ENCODE results near the gene KREMEN2. TPM values are rescaled to one million over a fixed set of nuclear protein-coding genes. Genes with fewer than 3 reads are reported as not detected.

Gene KREMEN2
- total RNA-seq, 1 donor from 2014 or later = not detected

DNA sequence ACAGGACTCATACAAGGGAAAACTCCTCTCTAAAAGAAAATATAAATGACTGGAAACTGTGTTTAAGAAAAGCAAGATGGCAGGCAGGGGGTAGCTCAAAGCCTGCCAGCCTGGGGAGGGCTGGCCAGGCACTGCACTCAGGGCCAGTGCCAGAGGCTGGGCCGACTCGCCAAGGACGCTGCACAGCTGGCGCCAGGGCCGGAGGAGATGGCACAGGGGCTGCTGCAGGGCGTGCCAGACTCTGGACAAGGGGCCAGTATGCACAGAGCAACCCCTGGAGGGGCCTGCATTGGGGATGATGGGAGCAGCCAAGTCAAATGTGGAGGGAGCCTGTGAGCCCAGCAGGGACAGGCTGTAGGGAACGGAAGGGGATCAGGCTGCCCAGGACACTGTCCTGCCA is 12.1 kb downstream of the KREMEN2 start:
- intact Hi-C loops (cut with micrococcal nuclease) = no loop called here

DNA sequence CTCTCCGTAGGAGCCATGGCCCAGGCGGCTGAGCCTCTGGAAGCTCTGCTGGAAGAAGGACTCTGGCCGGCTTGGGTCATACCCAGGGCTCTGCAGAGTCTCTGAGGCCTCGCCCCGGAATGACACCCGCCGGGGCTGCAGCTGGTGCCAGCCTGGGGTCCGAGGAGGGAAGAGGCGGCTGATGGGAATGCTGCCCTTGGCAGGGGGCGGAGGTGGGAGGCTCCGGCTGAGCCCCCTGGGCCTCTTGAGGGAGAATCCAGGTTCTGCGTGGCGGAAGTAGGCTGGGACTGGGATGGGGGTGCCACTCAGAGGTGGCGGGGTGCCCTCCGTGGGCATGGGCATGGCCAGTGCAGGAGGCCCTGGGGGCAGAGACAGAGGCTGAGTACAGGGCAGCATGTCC is 12.6 kb downstream of the KREMEN2 start:
- intact Hi-C loops (cut with micrococcal nuclease) = no loop called here

DNA sequence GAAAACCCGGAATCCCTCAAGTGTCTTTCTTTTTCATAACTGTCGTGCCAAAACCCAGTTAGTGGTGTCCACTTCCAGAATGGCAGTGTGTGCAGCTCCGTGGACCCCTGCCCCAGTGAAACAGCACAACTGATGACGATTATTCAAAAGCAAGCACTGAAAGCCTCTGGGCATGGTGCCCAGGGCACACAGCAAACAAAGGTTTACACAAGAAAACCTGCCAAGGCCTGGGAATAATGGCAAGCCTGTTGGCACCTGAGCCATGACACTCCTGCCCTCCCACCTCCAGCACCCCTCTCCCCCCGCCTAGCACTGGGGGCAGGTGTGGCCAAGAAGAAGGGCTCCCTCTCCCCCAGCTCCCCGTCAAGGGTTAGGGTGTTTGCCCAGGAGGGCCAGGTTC is 13.4 kb downstream of the KREMEN2 start:
- intact Hi-C loops (cut with micrococcal nuclease) = no loop called here

DNA sequence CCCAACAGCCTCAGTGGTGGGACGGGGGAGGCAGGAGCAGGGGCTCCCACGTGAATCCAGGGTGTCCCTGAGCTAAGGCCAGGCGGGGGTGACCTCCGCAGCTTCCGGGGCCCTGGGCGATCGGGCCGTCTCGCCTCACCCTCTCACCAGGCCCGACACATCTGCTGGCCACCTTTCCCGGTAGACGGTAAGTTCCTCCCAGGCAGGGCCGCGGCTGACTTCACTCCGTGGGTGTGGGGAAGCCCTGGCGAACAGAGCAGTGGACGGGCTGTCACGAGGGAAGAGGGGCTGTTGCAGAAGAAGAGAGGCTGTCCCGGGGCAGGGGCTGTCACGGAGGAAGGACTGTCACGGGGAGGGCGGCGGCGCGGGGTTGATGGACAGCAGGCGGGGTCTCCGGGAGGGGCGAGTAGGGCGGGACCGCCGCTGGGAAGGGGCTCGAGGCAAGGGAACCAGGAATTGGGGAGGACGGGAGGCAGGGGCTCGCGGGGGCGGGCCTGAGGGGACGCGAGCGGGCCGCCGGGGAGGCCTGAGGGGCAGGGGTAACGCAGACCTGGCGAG is 15.7 kb downstream of the KREMEN2 start:
- intact Hi-C loops (cut with micrococcal nuclease) = loop anchor here (1.0 kb wide), 3 partner anchors 10 to 68 kb away; partner anchors contain the start of genes FLYWCH1, PAQR4 and THOC6

DNA sequence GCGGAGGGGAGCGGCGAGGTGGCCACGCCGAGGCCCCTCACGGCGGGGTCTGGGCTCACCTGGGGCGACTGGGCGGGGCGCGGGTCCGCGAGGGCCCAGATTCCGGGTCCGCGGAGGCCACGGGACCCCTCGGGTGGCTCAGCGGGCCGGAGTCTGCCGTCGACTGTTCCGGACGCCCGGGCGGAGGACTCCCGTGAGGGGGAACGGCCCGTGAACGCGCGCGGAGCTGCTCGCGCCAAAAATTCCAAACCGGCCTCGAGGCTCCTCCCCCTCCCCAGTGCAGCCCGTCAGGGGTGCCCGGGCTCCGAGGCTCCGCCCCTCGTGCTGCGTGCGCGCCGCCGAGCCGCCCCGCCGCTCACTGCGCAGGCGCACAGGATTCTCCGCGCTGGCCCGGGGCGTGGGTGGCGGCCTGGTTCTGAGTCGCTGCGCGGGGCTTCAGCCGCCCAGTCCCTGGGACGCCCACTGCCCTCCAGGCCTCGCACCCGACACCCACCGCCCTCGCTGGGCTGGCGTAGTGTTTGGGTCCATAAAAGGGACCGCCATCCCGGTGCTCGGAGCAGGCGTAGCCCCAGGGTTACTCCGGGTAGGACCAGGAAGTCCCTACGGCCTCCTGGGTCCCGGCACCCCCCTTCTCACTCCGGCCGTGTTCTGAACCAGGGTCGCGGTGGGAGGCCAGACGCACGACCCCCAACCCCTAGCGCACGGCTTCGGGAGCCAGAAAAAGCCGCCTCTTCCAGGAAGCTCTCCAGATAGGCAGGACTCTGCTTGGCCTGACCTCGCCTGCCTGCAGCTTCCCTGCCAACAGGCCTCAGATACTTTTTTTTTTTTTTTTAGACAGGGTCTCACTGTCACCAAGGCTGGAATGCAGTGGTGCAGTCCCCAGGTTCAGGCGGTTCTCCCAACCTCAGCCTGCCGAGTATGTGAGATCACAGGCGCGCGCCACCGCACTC is 16.4 kb downstream of the KREMEN2 start, which contains the start of gene PKMYT1:
TSS of gene PKMYT1 (minus strand) at position 220 of the 950 bp plus-strand sequence. CDS start 789 bp downstream, outside the sequence.
- intact Hi-C loops (cut with micrococcal nuclease) = loop anchor here (1.0 kb wide), 3 partner anchors 11 to 69 kb away; partner anchors contain the start of genes FLYWCH1, PAQR4 and THOC6

DNA sequence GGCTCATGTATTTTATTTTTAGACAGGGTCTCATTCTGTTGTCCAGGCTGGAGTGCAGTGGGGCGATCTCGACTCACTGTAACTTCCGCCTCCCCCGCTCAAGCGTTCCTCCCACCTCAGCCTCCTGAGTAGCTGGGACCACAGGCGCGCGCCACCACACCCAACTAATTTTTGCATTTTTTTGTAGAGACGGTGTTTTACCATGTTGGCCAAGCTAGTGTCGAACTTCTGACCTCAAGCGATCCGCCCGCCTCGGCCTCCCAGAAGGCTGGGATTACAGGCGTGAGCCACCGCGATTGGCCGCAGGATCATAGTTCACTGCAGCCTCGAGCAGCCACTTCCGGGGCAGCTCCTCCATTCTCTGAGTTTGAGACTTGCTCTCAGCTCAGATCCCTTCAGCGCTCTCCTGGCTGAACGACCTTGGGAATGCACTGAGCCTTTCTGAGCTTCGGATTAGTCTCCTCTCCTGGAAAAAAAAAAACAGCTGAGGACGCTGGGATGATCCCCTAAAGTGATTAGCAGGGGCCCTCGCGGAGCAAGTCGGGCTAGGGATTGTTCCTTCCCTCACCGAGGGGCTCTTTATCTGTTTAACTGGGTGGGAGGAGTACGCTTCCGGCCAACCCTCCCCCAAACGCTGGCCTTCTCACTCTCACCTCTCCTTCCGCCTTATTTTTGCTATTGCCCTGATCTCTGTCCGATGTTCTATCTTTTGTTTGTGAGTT is 17.3 kb downstream of the KREMEN2 start:
- intact Hi-C loops (cut with micrococcal nuclease) = no loop called here

DNA sequence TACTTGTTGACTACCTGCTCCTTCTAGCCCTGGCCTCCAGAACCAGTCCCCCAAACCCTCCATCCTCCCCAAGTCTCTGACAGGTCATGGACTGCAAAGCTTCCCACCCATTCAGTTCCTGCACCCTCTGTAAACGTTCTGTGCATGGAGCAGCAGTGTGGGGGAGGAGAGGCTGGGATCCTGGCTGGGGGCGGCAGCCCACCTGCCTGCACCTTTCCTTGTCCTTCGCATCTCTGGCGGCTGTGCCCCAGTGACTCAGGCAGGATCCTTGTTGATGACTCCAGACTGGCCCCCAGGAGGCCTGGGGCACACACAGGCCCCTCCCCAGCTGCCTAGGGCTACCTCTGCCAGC is 17.8 kb downstream of the KREMEN2 start:
- intact Hi-C loops (cut with micrococcal nuclease) = no loop called here

DNA sequence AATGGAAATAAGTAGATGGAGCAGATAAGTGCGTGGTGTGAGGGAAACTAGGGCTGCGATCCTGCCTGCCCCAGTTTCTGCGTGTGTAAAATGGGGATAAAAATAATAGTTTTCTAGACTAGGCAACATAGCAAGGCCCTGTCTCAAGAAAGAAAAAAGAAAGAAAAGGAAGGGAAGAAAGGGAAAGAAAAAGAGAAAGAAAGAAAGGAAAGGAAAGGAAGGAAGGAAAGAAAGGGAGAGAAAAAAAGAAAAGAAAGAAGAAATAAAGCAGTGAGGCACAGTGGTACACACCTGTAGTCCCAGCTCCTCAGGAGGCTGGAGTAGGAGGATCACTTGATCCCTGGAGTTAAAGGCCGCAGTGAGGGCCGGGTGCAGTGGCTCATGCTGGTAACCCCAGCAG is 18.3 kb downstream of the KREMEN2 start:
- intact Hi-C loops (cut with micrococcal nuclease) = no loop called here

DNA sequence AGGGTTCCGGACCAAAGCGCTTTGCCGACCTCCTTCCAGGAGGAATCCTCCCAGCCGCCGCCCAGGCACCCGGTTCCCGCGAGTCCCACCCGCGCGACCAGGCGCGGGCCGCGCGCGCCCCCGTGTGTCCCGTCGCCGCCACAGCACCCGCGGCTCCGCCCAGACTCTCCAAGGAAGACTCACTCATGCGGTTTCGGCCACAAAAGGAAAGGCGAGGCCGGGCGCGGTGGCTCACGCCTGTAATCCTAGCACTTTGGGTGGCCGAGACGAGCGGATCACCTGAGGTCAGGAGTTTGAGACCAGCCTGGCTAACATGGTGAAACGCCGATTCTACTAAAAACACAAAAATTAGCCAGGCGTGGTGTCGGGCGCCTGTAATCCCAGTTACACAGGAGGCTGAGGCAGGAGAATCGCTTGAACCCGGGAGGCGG is 19.6 kb downstream of the KREMEN2 start:
- intact Hi-C loops (cut with micrococcal nuclease) = loop anchor here (2.0 kb wide), 1 partner anchor 19 kb away; no protein-coding TSS in a partner anchor

DNA sequence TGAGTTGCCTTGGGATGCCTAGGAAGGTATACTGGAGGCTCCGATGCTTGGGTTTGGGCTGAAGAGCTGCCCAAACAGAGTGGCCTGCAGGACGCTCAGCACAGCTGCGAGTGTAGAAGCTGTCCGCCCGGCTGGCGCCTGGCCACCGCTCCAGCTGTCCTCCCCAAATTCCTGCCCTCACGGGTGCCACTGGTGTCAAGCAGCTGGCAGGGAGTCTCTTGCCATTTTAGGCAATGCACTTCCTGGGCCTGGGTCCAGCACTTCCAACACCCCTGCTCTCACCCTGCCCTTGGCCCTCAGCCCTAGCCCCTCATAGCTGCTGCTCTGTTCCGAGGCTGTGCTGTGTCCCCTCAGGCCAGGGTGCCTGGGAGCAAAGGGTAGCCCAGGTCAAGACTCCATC is 21.4 kb downstream of the KREMEN2 start:
- intact Hi-C loops (cut with micrococcal nuclease) = loop anchor here (2.0 kb wide), 1 partner anchor 17 kb away; no protein-coding TSS in a partner anchor

DNA sequence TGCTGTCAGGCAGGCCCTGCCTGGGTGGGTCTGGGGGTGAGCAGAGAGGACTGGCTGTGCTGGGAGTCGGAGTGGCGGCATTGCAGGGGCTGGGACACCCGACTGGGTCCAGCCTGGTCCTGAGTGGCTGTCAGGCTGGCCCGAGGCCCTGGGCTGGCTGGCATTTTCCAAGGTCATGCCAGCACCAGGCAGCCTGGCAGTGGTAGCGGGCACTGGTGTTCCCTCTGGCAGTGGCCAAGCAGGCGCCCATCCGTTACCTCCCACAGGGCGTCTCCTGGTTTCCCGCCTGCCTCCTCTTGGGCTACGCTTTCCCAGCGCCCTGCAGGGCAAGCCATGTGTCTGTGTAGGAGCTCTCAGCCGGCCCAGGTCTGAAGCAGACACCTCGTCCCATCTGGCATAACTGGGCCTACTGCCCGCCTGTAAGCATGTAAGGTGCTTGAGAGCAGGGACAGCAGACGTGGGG is 21.8 kb downstream of the KREMEN2 start:
- intact Hi-C loops (cut with micrococcal nuclease) = loop anchor here (2.0 kb wide), 1 partner anchor 17 kb away; no protein-coding TSS in a partner anchor

DNA sequence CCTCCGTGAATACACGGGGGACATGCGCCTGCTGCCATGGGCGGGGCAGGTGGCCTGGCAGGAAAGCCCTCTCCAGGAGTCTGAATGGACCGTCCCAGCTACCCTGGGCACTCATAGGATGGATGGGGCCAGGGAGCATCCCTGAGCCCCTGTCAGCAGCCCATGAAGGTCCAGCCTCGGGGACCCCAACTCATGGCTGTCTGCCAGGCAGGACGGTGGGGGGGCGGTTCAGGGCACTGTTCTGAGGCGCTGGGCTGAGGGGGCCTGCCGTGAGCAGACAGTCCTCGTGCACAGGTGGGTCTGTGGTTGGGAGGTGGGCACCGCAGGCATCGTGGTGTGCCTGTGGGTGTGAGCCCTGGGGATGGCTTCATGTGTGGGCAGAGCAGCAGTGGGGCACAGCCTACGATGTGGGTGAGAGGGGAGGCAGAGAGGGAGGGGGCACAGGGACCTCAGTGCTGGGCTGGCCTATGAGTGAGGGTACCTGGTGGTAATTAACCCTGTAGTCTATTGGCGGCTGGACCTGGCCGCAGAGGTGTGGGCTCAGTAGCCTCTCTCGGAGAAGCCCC is 22.6 kb downstream of the KREMEN2 start:
- intact Hi-C loops (cut with micrococcal nuclease) = no loop called here

DNA sequence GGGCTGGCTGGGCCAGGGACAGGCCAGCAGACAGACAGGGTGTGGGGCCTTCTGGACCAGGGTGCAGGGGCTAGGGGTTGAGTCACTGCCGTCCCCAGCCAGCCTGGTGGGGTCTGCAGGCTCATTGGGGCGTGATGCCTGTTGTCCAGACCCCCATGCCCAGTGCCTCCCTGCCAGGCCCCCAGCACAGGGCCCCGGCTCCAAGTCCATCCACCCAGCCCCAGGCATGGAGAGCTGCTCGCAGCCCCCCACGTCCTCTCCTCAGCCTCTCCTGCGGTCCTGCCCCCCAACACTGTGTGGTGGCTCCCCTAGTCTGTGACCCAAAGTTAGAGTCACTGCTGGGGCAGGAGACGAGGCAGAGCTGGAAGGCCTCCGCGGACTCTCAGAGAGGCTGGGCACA is 23.2 kb downstream of the KREMEN2 start:
- intact Hi-C loops (cut with micrococcal nuclease) = no loop called here

DNA sequence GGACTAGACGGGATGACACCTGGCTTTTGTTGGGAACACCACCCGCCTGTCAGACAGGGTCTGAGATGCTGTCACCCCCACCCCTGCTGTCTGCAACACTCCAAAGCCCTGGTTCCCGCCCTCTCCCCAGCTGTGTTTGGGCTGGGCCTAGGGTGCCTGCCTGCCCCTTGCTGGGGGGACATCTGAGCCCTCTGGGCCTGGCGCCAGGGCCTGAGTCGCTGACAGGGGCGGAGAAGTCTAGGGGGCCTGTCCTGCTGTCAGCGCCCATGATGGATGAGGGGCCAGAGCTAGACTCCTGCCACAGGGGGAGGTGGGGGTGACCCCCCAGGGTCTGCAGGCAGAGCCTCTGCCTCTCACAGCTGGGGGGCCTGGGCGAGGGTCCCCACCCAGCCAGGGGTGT is 23.8 kb downstream of the KREMEN2 start:
- intact Hi-C loops (cut with micrococcal nuclease) = no loop called here

DNA sequence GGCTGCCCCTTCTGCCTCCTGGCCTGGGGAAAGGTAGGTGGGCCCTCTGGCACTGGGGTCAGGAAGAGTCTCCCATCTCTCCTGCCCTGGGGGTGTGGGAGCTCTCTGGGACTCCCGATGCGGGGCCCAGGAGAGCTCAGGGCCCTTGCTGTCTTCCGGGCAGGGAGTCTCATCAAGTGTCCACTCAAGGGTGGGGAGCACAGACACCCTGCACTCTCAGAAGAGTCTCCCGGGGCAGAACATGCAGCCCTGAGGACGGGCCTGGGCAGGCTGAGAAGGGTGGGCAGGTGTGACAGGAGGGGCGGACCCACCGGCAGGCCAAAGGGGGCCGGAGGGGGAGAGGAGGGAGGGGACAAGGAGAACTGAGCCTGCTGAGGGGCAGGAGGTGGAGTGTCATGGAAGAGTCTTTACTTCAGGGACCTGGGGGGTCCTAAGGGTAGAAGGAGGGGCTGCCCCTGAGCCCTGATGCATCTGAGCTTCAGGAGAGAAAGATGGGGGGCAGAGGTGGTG is 24.6 kb downstream of the KREMEN2 start:
- intact Hi-C loops (cut with micrococcal nuclease) = no loop called here

DNA sequence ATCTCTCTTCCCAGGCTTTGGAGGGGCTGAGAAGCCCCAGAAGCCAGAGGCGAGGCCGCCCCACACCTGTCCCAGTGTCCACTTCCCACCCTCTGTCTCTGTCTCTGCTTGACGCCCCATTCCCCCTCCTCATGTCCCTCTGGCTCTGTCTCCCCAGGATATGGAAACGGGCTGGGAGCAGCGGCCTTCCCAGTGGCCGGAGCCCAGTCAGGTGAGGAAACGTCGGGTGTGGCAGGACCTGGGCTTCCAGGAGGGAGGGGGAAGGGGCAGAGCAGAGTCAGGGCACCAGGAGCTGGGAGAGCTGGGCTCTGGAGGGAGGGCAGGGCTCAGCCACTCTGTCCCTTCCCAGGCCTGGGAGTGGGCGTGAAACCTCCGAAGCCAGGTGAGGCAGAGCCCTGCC is 26.8 kb downstream of the KREMEN2 start:
- intact Hi-C loops (cut with micrococcal nuclease) = no loop called here

DNA sequence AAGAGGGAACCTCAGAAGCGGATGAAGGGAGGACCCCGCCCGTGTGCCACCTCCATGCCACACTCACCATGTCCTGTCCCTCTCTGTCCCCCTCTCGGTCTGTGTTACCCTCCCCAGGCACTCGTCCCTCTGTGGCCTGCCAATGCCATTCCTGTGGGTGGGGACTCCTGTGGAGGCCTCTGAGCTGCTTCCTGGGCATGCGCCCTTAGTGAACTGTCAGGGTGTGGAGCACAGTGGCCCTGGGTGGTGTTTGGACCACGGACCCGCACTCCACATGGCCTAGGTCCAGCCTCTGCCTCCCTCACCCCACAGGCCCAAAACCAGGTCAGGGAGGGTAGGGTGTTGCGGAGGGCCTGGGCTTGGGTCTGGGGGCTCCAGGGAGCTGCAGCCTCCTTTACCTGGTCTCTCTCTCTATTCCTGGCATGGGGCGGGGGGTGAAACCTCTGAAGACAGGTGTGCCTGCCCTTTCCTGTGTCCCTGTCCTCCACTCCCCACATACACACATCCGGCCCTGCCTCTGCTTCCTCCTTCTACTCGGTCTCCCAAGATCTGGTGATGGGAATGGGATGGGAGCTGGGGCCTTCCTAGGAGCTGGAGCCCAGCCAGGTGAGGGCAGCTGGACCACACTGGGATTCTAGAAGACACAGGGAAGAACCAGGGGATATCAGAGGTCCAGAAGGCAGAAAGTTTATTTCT is 27.6 kb downstream of the KREMEN2 start:
- intact Hi-C loops (cut with micrococcal nuclease) = no loop called here

DNA sequence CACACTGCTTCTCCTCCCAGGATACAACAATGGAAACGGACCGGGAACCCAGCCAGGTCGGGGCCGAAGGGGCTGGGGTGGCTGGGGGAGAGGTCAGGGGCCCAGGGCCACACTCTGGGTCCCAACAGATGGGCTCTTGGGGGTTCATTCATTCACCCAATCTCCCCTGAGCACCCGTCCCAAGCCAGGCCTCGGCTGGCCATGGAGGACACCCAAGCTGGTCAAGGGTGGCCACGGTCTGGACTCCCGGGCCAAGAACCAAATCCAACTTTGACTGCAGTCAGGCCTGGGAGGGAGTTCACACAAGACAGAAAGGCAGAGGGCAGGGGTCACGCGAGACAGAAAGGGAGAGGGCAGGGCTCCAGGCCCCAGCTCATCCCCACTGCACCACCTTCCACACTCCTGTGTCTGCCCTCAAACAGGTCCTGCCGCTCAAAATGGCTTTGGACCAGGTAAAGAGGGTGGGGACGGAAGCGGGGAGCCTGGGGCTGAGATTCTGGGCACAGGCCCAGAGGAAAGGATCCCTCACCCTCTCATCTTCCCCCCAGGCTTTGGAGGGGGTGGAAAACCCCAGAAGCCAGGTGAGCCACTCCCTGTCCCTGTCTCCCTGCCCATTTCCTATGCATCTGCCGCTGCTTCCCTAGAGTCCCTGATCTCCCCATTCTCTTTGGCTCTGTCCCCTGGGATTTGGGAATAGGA is 28.5 kb downstream of the KREMEN2 start:
- intact Hi-C loops (cut with micrococcal nuclease) = no loop called here

DNA sequence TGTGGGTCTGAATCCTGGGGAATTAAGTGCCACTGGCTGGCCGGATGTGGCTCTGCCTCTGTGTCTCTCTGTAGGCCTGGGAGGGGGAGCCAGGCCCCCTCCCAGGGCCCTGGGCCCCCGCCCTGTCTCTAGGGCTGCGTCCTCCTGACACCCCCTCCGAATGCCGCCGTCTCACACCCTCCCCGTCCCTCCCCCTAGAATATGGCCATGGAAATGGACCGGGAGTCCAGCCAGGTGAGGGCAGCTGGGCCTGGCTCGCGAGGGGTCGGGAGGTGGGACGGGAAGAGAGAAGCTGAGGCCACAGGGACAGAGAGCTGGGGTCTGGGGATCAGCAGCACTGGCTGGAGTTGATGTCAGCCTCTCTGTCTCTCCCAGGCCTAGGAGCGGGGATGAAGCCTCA is 32.2 kb downstream of the KREMEN2 start:
- intact Hi-C loops (cut with micrococcal nuclease) = no loop called here

DNA sequence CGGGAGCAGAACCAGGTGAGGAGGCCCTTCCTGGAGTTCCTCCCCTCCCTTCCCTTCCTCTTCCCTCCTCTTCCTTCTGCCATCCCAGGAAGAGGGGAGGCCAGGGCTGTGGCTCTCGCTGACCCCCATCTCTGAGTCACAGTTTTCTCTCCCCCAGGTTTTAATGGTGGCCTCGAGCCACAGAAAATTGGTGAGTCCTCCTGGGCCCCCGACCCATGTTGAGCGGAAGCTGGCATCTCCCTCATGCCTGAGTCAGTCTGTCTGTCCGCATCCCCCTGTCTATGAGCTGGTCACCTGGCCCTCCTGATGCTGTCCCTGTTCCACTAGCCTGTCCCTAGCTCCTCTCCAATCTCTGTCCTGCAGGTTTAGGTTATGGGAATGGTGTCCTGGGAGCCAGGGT is 35.9 kb downstream of the KREMEN2 start:
- intact Hi-C loops (cut with micrococcal nuclease) = no loop called here

Data from T-helper 1 cell treated with Interleukin-12 subunit alpha and Interleukin-12 subunit beta and Interleukin-4 antibody, amounts not matched to agents 30 ng/mL and 1 ng/mL, for 36 hours (primary cell).